Gastroesophageal sphincter (tissue), 4 donors: ENCODE data around the gene SGPP2. TPM values are rescaled to one million over a fixed set of nuclear protein-coding genes. Genes with fewer than 3 reads are reported as not detected.
A peak's percentile ranks its signal among the peaks of the same experiment; 100 is the strongest.

Experiments used
- ATAC-seq: fragments of 150-250 bp; one replicate; pipeline ENCODE4 v1.9.1; 2016; ENCODE audit warnings: mild to moderate bottlenecking, moderate library complexity
- H3K27ac ChIP-seq, 4 donors: fragments of 200-600 bp; sonication (generic) in 3 of 4; 1 replicate in 3 of 4; 2 replicates in 1 of 4; pipeline ENCODE4 v1.5.1; 2016 to 2019
- H3K27me3 ChIP-seq: fragments of 200-600 bp; sonication (generic); one replicate; pipeline ENCODE4 v1.5.1; 2019
- H3K36me3 ChIP-seq, 2 donors: fragments of 200-600 bp; sonication (generic); one replicate each; pipeline ENCODE4 v1.5.1; 2019; ENCODE audit warnings: control low read depth in 1 of 2
- H3K4me1 ChIP-seq, 3 donors: fragments of 200-600 bp; sonication (generic); 1 replicate in 2 of 3; 2 replicates in 1 of 3; pipeline ENCODE4 v1.5.1; 2016 to 2019; ENCODE audit warnings: control low read depth in 2 of 3
- H3K4me3 ChIP-seq, 2 donors: fragments of 200-600 bp; sonication (generic); one replicate each; pipeline ENCODE4 v1.5.1; 2019; ENCODE audit warnings: mild to moderate bottlenecking in 1 of 2, moderate library complexity in 1 of 2
- H3K9me3 ChIP-seq, 3 donors: fragments of 200-600 bp; sonication (generic); one replicate each; pipeline ENCODE4 v1.5.1; 2017 to 2019; ENCODE audit warnings: control low read depth in 2 of 3
- CTCF ChIP-seq, 4 experiments: fragments of 200-600 bp in 2 of 4; fragments of 450-650 bp in 2 of 4; sonication (generic) in 1 of 4; IDR thresholded peaks; one replicate each; pipeline ENCODE4 v1.5.1; 2017 to 2019; ENCODE audit warnings: antibody characterized with exemption in 4 of 4, mild to moderate bottlenecking in 2 of 4, moderate library complexity in 2 of 4
- EP300 ChIP-seq: sonication (generic); formaldehyde crosslinking; IDR thresholded peaks from one replicate; pipeline ENCODE4 v1.6.1; 2017; ENCODE audit warnings: antibody characterized with exemption, mild to moderate bottlenecking
- POLR2A ChIP-seq, 2 donors: fragments of 450-650 bp; IDR thresholded peaks; one replicate each; pipeline ENCODE4 v1.6.1; 2017; ENCODE audit warnings: antibody characterized with exemption in 2 of 2, mild to moderate bottlenecking in 2 of 2, moderate library complexity in 1 of 2
- POLR2AphosphoS5 ChIP-seq: sonication (generic); formaldehyde crosslinking; IDR thresholded peaks from one replicate; pipeline ENCODE4 v1.6.1; 2017; ENCODE audit warnings: antibody characterized with exemption
- WGBS, 2 donors: methylation state at CpG; one replicate each; pipeline ENCODE4 v1.1.5; 2018; ENCODE audit warnings: low coverage in 1 of 2; 5-methylcytosine and 5-hydroxymethylcytosine counted together
- total RNA-seq, 4 donors: library from RNA; depleted of rRNA; stranded (reverse); fragments of >200 nt; gene quantifications; one replicate each; pipeline ENCODE4 v1.1.0, GENCODE V29; 2016

Gene SGPP2
- total RNA-seq, 4 donors from 2014 or later: 0.89 to 1.8 (median 1.2) TPM; not detected in 1

- Histone ChIP-seq H3K27me3 (peaks cover 57% of the 10 kb centered on the region), H3K4me3 (peak overlapping the region; percentile 17 to 58), H3K27ac (no peak overlapping the region), H3K36me3 (no peaks in the 10 kb centered on the region), H3K4me1 (peaks cover 0 to 19% (median 7%) of the 10 kb centered on the region in 3 donors), H3K9me3 (no peaks in the 10 kb centered on the region)
- 30 to 61% methylated on average over 4 to 10 of the region's 74 CpGs for WGBS, 2 donors
- ATAC-seq: no peak
- no peak for TF ChIP-seq POLR2A (IDR thresholded peaks at IDR 0.05)
- TF ChIP-seq EP300: no peak
- no peak for TF ChIP-seq CTCF (IDR thresholded peaks at IDR 0.05)
Observed at GRCh38 chr2:222424729-222425671, 657 bp downstream of the SGPP2 start.

GRCh38 chr2:222427646-222428301 lies 3.4 kb downstream of the SGPP2 start:
- no peak for TF ChIP-seq POLR2AphosphoS5
- no peaks in the 10 kb centered on the region for H3K36me3 ChIP-seq
- peaks cover 0 to 19% (median 7%) of the 10 kb centered on the region in 3 donors for H3K4me1 ChIP-seq
- H3K4me3 ChIP-seq: no peak overlapping the region
- H3K27ac ChIP-seq: no peak overlapping the region
- WGBS, 2 donors: 63 to 71% methylated on average over 2 to 3 of the region's 3 CpGs
- ATAC-seq: no peak
- peaks cover 34% of the 10 kb centered on the region for H3K27me3 ChIP-seq
- H3K9me3 ChIP-seq: no peaks in the 10 kb centered on the region

- TF ChIP-seq EP300: no peak
- no peak for TF ChIP-seq CTCF (IDR thresholded peaks at IDR 0.05)
- TF ChIP-seq POLR2AphosphoS5: no peak
- no peak for TF ChIP-seq POLR2A (IDR thresholded peaks at IDR 0.05)
- Histone ChIP-seq H3K27me3 (peaks cover 11% of the 10 kb centered on the region), H3K36me3 (no peaks in the 10 kb centered on the region), H3K4me1 (peaks cover 0 to 4% (median 1%) of the 10 kb centered on the region in 3 donors), H3K4me3 (no peak overlapping the region), H3K9me3 (no peaks in the 10 kb centered on the region), H3K27ac (no peak overlapping the region)
- ATAC-seq: no peak
- 70 to 82% methylated on average over 3 of the region's 3 CpGs for WGBS, 2 donors
Observed at GRCh38 chr2:222430071-222430470, 5.7 kb downstream of the SGPP2 start.

- no peak for TF ChIP-seq POLR2AphosphoS5
- H3K4me3 ChIP-seq: no peak overlapping the region
- peaks cover 5% of the 10 kb centered on the region for H3K27me3 ChIP-seq
- H3K27ac ChIP-seq: no peak overlapping the region
- no peak for ATAC-seq
- no peaks in the 10 kb centered on the region for H3K9me3 ChIP-seq
- no peaks in the 10 kb centered on the region for H3K36me3 ChIP-seq
- no peaks in the 10 kb centered on the region for H3K4me1 ChIP-seq
Observed at GRCh38 chr2:222430681-222431080, 6.3 kb downstream of the SGPP2 start.

GRCh38 chr2:222431869-222432268 lies 7.5 kb downstream of the SGPP2 start:
- Histone ChIP-seq H3K4me3 (no peak overlapping the region), H3K27ac (no peak overlapping the region), H3K36me3 (no peaks in the 10 kb centered on the region), H3K4me1 (no peaks in the 10 kb centered on the region), H3K27me3 (no peaks in the 10 kb centered on the region), H3K9me3 (no peaks in the 10 kb centered on the region)
- no peak for TF ChIP-seq EP300
- no peak for TF ChIP-seq POLR2AphosphoS5
- TF ChIP-seq POLR2A (IDR thresholded peaks at IDR 0.05): no peak
- no peak for TF ChIP-seq CTCF (IDR thresholded peaks at IDR 0.05)
- no peak for ATAC-seq
- 65 to 86% methylated on average over 2 to 3 of the region's 3 CpGs for WGBS, 2 donors
